Mucosa of stomach (tissue), 1 donor: ENCODE measurements around the gene CNDP1.
"Not testable (repeated sequence)": the region's sequence is repeated elsewhere in the genome, so short reads cannot be mapped to it uniquely, and the experiment has no call there.

Experiments
- H3K27me3 ChIP-seq: one replicate; pipeline ENCODE4 v1.7.0; 2013; ENCODE audit warnings: mild to moderate bottlenecking, low read length; ENCODE audit not compliant: control insufficient read depth, insufficient read depth
- H3K36me3 ChIP-seq: one replicate; pipeline ENCODE4 v1.7.0; 2013; ENCODE audit warnings: low read length; ENCODE audit not compliant: control insufficient read depth, insufficient read depth
- H3K4me1 ChIP-seq: one replicate; pipeline ENCODE4 v1.7.0; 2013; ENCODE audit warnings: mild to moderate bottlenecking, low read length; ENCODE audit not compliant: control insufficient read depth, insufficient read depth
- H3K4me3 ChIP-seq: one replicate; pipeline ENCODE4 v1.7.0; 2013; ENCODE audit warnings: low read length
- H3K9ac ChIP-seq: one replicate; pipeline ENCODE4 v1.7.0; 2013; ENCODE audit warnings: mild to moderate bottlenecking, low read length, moderate library complexity
- H3K9me3 ChIP-seq: one replicate; pipeline ENCODE4 v1.7.0; 2013; ENCODE audit warnings: mild to moderate bottlenecking, low read length, moderate library complexity; ENCODE audit not compliant: control insufficient read depth
- donor health status: Pancreatic carcinoma.

CNDP1 gene

DNA sequence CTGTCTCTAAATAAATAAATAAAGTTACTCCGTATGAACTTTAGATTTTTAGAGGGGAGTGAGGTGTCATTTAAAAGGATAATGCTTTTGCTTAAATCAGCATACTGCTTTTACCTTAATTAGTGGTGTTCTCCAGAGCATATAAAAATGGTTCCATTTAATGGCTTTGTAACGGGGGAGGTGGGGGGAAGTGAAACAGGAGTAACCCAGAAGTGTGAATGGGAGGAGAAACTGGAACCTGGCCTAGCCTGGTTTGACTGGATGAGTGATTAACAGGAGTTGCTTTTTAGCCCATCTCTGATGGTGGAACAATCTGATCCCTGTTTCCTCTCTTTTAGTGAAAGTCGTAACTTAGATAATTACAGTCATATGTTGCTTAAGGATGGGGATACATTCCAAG is 36.5 kb upstream of the CNDP1 start:
- Histone ChIP-seq H3K4me1 (peaks cover 33% of the 10 kb centered on the region), H3K9ac (no peak overlapping the region)

DNA sequence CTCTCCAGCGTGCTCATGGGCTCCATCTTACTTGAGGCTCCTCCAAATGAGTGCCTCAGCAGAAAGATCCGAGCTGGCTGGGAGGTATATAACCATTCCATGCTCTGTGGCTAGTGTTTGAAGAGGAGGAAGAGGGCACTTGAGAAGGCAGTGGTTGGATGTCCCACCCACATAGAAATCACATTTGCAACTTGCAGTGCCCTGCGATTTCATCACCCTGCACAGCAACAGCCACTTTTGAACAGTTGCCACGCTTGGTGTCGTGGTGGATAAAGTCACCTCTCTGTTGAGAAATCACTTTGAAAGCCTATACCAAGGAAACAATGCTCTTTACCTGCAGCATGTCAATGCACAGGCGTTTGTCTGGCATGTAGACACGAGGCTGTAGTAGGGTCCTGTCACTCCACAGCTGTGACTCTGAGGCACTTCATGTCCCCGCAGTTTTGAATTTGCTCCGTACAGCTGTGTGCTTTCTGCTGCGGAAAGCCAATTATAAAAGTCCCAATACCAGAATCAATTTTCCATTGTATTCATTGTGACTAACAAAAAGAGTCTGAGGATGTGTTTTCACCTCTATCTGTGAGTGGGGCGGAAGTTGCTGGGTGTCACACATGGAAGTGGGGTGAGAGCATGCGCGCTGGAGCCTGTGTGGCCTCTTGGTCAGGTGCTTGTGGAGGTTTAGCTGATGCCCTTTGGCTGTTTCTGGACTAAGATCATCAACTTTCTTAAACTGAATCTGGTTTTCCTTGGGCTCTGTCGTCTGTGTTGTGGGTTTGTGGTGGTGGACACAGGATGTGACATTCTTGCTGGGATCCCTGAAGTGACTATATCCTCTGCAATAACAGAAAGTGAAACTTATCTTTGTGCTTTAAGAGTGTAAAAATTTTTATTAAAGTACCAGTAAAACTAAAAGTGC is 35.3 kb upstream of the CNDP1 start:
- H3K36me3 ChIP-seq, result peaks cover 7% of the 10 kb centered on the region
- peaks cover 33% of the 10 kb centered on the region for H3K4me1 ChIP-seq
- no peaks in the 10 kb centered on the region for H3K9me3 ChIP-seq
- peak overlapping the region; percentile 32 for H3K9ac ChIP-seq
- no peaks in the 10 kb centered on the region for H3K27me3 ChIP-seq
- H3K4me3 ChIP-seq, result peak overlapping the region; percentile 3

More for the DNA sequence above, 36.5 kb upstream of the CNDP1 start:
- H3K36me3 ChIP-seq, result no peaks in the 10 kb centered on the region
- no peak overlapping the region for H3K4me3 ChIP-seq
- no peaks in the 10 kb centered on the region for H3K27me3 ChIP-seq
- no peaks in the 10 kb centered on the region for H3K9me3 ChIP-seq

GRCh38 chr18:74499633-74500032 is 34.7 kb upstream of the CNDP1 start:
- Histone ChIP-seq H3K27me3 (no peaks in the 10 kb centered on the region), H3K4me1 (peaks cover 33% of the 10 kb centered on the region), H3K9me3 (no peaks in the 10 kb centered on the region), H3K9ac (peak overlapping the region; percentile 32), H3K4me3 (peak overlapping the region; percentile 3), H3K36me3 (peaks cover 7% of the 10 kb centered on the region)

- Histone ChIP-seq H3K4me1 (peaks cover 33% of the 10 kb centered on the region), H3K9ac (peak overlapping the region; percentile 45), H3K27me3 (no peaks in the 10 kb centered on the region), H3K36me3 (peaks cover 7% of the 10 kb centered on the region), H3K9me3 (no peaks in the 10 kb centered on the region), H3K4me3 (no peak overlapping the region)
Observed at GRCh38 chr18:74500372-74500771, 33.9 kb upstream of the CNDP1 start.

DNA sequence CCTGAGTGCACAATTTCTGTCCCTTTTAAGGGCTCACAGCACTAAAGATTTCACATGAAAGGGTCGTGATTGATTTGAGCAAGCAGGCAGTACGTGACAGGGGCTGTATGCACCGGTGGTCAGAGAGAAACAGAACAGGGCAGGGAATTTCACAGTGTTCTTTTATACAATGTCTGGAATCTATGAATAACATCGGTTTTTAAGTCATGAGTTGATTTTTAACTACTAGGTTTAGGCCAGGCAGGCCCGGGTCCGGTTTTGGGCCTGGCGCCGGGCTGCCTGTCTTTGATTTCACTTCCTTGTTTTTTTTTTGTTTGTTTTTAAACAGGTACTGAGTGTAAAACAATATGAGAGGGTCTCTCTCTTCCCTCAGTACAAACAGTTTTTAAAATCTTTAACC is 33.5 kb upstream of the CNDP1 start:
- H3K4me1 ChIP-seq, result peaks cover 33% of the 10 kb centered on the region

DNA sequence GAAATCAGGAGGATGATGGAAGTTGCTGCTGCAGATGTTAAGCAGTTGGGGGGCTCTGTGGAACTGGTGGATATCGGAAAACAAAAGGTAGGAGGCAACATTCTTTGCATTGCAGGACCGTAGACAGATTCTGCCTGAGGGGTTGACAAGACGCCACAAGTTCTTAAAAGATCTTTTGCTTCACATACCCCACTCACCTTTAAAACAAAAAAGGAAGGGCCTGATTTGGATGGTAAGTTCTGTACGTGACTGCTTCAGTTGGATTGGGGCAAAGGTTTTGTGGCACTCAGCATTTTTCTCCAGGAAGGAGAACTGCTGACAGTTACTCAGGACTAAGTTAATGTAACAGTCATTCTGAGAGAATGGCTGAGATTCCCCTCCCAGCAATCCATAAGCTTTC is 32.9 kb upstream of the CNDP1 start:
- Histone ChIP-seq H3K4me3 (no peak overlapping the region), H3K36me3 (peaks cover 7% of the 10 kb centered on the region), H3K9me3 (no peaks in the 10 kb centered on the region), H3K27me3 (no peaks in the 10 kb centered on the region), H3K4me1 (peaks cover 33% of the 10 kb centered on the region), H3K9ac (peak overlapping the region; percentile 45)

More for the DNA sequence above, 33.5 kb upstream of the CNDP1 start:
- H3K4me3 ChIP-seq, H3K9me3 ChIP-seq, H3K36me3 ChIP-seq, H3K27me3 ChIP-seq: not testable (repeated sequence)
- peak overlapping the region; percentile 45 for H3K9ac ChIP-seq

DNA sequence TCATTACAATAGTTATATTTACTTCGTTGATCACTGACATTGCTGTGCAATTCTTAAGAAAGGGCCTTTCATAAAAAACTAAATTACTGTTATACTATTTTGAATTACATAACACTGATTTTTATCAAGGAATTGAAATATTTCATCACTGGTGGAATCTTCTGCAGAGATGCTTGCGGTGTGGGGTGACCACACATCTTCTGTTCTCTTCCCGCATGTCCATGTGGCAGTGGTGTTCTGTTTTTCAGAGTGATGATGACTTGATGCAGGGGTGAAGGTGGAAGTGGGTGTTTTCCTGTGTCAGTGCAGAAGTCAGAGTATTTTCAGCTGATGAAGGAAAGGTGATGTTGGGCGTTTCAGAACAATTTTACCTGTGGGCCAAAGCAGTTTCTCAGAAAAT is 31.2 kb upstream of the CNDP1 start:
- Histone ChIP-seq H3K36me3 (peaks cover 11% of the 10 kb centered on the region), H3K4me1 (peaks cover 20% of the 10 kb centered on the region)

GRCh38 chr18:74505776-74506175 is 28.5 kb upstream of the CNDP1 start:
- no peaks in the 10 kb centered on the region for H3K27me3 ChIP-seq
- H3K4me1 ChIP-seq, result peaks cover 15% of the 10 kb centered on the region
- H3K9ac ChIP-seq, result no peak overlapping the region
- H3K36me3 ChIP-seq, result peaks cover 31% of the 10 kb centered on the region
- no peaks in the 10 kb centered on the region for H3K9me3 ChIP-seq
- H3K4me3 ChIP-seq, result no peak overlapping the region

More for the DNA sequence above, 31.2 kb upstream of the CNDP1 start:
- Histone ChIP-seq H3K9me3 (no peaks in the 10 kb centered on the region), H3K9ac (no peak overlapping the region), H3K4me3 (no peak overlapping the region), H3K27me3 (no peaks in the 10 kb centered on the region)

DNA sequence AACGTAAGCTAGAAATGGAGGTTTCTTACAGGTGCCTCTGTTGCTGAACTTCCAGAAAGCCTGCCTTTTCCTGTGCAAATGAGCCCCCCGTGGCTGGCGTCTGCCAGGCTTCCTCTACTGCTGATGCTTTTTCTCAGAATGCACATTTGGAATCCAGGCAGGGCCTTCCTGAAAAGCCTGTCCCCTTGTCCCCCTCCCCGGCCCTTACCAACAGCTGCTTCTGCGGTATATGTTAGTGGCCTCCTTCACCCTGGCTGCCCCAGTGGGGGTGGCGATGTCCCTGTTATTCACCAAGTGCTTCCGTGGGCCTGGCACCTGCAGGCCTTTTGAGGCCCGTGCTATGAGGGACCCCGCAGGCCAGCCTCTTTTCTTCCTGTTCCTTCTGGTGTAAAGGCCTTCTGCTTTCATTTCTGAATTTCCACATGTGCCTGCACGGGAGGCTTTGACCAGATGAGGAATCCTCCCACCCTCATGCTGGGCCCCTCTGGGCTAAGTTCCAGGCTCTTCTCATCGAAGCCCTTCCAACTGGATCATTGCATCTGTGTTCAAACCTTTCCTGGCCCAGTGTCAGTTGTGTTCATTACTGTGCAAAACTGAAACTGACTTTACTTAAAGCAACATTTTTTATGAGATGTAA is 27.7 kb upstream of the CNDP1 start:
- Histone ChIP-seq H3K27me3 (no peaks in the 10 kb centered on the region), H3K4me1 (peaks cover 10% of the 10 kb centered on the region), H3K36me3 (peaks cover 34% of the 10 kb centered on the region), H3K9me3 (no peaks in the 10 kb centered on the region), H3K4me3 (no peak overlapping the region), H3K9ac (no peak overlapping the region)

GRCh38 chr18:74507097-74507881 is 27.0 kb upstream of the CNDP1 start:
- no peak overlapping the region for H3K9ac ChIP-seq
- H3K4me1 ChIP-seq, result peaks cover 16% of the 10 kb centered on the region
- peaks cover 34% of the 10 kb centered on the region for H3K36me3 ChIP-seq
- no peak overlapping the region for H3K4me3 ChIP-seq
- H3K9me3 ChIP-seq, result no peaks in the 10 kb centered on the region
- H3K27me3 ChIP-seq, result no peaks in the 10 kb centered on the region

DNA sequence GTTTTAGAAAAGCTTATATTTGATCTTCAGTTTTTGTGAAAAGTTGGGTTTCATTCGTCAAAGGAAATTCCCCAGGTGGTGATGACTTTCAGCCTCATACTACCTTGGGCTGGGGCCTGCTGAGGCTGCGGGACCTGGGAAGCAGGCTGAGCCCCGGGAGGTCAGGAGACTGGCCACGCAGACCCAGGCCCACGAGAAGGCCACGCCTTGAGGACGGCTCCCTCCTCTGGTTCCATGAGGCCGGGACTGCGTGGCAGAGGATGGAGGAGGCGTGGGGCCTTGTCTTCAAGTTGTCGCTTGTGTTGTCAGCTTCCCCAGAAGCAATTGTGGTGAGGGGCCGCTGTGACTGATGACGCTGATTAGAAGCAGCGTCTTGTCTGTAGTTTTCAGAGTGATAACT is 26.4 kb upstream of the CNDP1 start:
- Histone ChIP-seq H3K27me3 (no peaks in the 10 kb centered on the region), H3K36me3 (peaks cover 34% of the 10 kb centered on the region), H3K9ac (no peak overlapping the region), H3K4me1 (peaks cover 18% of the 10 kb centered on the region), H3K4me3 (no peak overlapping the region), H3K9me3 (no peaks in the 10 kb centered on the region)

DNA sequence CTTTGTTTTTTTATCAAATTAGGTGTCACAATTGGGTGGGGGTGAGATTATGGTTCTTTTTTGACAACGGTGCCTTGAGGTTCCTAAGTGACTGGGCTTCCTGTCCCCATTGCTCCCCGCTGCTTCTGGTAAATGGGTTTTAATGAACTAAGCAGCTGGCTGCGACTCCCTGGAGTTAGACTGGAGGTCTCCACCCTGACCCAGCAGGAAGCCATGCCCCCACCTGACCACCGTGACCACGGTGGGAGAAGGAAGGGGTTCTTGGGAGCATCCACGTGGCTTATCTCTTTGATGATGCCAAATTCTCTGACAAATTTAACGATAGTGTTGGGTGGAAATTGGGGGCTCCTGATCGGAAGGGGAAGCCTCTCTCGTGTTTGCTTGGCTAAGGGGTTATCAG is 25.9 kb upstream of the CNDP1 start:
- H3K27me3 ChIP-seq, result no peaks in the 10 kb centered on the region
- H3K4me3 ChIP-seq, result no peak overlapping the region
- H3K36me3 ChIP-seq, result peaks cover 31% of the 10 kb centered on the region
- H3K9me3 ChIP-seq, result no peaks in the 10 kb centered on the region
- H3K9ac ChIP-seq, result no peak overlapping the region
- peaks cover 18% of the 10 kb centered on the region for H3K4me1 ChIP-seq
